ENCODE data around the gene TAL1. TPM values are rescaled to one million over a fixed set of nuclear protein-coding genes. Genes with fewer than 3 reads are reported as not detected.

Gene TAL1
- total and polyA plus RNA-seq, 2 of the 13 experiments (the other 11 are each of a cell fraction or from before 2014, with no cell fraction given): 0.05 TPM; not detected in 1

- no peak for TF ChIP-seq HIC2 (CRISPR knock-in tag; IDR thresholded peaks at IDR 0.05; ENCODE audit: low read depth)
- peak; percentile 64; the same call in 1 of the 2 replicates for TF ChIP-seq KDM5A (IDR thresholded peaks at IDR 0.05; ENCODE audit: borderline replicate concordance, low read length)
- peak; percentile 59 for TF ChIP-seq ZEB1 (IDR thresholded peaks at IDR 0.05; ENCODE audit: insufficient replicate concordance, low read depth)
- TF ChIP-seq YEATS4 (CRISPR knock-in tag; IDR thresholded peaks at IDR 0.05; ENCODE audit: borderline replicate concordance): peak; percentile 51; the same call in 1 of the 2 replicates
- TF ChIP-seq, protein P1, sequence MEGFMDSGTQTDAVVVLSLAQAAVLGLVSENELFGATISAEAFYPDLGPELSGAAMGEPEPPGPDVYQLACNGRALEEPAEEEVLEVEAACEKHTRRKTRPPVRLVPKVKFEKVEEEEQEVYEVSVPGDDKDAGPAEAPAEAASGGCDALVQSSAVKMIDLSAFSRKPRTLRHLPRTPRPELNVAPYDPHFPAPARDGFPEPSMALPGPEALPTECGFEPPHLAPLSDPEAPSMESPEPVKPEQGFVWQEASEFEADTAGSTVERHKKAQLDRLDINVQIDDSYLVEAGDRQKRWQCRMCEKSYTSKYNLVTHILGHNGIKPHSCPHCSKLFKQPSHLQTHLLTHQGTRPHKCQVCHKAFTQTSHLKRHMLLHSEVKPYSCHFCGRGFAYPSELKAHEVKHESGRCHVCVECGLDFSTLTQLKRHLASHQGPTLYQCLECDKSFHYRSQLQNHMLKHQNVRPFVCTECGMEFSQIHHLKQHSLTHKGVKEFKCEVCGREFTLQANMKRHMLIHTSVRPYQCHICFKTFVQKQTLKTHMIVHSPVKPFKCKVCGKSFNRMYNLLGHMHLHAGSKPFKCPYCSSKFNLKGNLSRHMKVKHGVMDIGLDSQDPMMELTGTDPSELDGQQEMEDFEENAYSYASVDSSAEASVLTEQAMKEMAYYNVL (CRISPR knock-in tag; IDR thresholded peaks at IDR 0.05; ENCODE audit: borderline replicate concordance): peak; percentile 28; the same call in 1 of the 2 replicates
- TF ChIP-seq, protein P2, sequence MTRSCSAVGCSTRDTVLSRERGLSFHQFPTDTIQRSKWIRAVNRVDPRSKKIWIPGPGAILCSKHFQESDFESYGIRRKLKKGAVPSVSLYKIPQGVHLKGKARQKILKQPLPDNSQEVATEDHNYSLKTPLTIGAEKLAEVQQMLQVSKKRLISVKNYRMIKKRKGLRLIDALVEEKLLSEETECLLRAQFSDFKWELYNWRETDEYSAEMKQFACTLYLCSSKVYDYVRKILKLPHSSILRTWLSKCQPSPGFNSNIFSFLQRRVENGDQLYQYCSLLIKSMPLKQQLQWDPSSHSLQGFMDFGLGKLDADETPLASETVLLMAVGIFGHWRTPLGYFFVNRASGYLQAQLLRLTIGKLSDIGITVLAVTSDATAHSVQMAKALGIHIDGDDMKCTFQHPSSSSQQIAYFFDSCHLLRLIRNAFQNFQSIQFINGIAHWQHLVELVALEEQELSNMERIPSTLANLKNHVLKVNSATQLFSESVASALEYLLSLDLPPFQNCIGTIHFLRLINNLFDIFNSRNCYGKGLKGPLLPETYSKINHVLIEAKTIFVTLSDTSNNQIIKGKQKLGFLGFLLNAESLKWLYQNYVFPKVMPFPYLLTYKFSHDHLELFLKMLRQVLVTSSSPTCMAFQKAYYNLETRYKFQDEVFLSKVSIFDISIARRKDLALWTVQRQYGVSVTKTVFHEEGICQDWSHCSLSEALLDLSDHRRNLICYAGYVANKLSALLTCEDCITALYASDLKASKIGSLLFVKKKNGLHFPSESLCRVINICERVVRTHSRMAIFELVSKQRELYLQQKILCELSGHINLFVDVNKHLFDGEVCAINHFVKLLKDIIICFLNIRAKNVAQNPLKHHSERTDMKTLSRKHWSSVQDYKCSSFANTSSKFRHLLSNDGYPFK (CRISPR knock-in tag; IDR thresholded peaks at IDR 0.05; ENCODE audit: borderline replicate concordance): peak; percentile 29; the same call in 1 of the 2 replicates
- no peak; the same call in 1 of the 2 replicates for TF ChIP-seq SP140L (CRISPR knock-in tag; IDR thresholded peaks at IDR 0.05; ENCODE audit: borderline replicate concordance)
- TF ChIP-seq, protein P3, sequence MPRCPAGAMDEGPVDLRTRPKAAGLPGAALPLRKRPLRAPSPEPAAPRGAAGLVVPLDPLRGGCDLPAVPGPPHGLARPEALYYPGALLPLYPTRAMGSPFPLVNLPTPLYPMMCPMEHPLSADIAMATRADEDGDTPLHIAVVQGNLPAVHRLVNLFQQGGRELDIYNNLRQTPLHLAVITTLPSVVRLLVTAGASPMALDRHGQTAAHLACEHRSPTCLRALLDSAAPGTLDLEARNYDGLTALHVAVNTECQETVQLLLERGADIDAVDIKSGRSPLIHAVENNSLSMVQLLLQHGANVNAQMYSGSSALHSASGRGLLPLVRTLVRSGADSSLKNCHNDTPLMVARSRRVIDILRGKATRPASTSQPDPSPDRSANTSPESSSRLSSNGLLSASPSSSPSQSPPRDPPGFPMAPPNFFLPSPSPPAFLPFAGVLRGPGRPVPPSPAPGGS (CRISPR knock-in tag; IDR thresholded peaks at IDR 0.05): 0 out of 2 replicates have a peak, but pooled peaks have one; percentile 30
- TF ChIP-seq ZNF143 (CRISPR knock-in tag; IDR thresholded peaks at IDR 0.05): peak; percentile 54
- peak; percentile 91 for TF ChIP-seq XRCC5 (optimal IDR thresholded peaks at IDR 0.05; ENCODE audit: low read length)
Measured at GRCh38 chr1:47192458-47193384, 39.3 kb downstream of the TAL1 start (continued).
